Fibroblast of villous mesenchyme (primary cell): ENCODE data around the gene METTL22. TPM values are rescaled to one million over a fixed set of nuclear protein-coding genes. Genes with fewer than 3 reads are reported as not detected.
A peak's percentile ranks its signal among the peaks of the same experiment; 100 is the strongest.

Experiments used
- DNase-seq: peaks from one replicate; pipeline ENCODE4 v3.0.0-alpha.2; 2010; ENCODE audit warnings: low read depth
- H3K4me3 ChIP-seq: 2 replicates; pipeline ENCODE4 v1.5.1; 2011; ENCODE audit warnings: low read depth, mild to moderate bottlenecking, low read length
- total RNA-seq: library from RNA; depleted of rRNA; stranded (reverse); fragments of >200 nt; gene quantifications from 2 replicates; pipeline ENCODE4 v1.2.3, GENCODE V29; 2012
- TF ChIP-seq, protein P1 (sequence below): IDR thresholded peaks from 2 replicates; pipeline ENCODE4 v1.5.1; 2012; ENCODE audit warnings: low read depth, mild to moderate bottlenecking, low read length; ENCODE audit not compliant: insufficient read depth

METTL22 gene
- total RNA-seq, 1 donor: 22.5 TPM

DNA sequence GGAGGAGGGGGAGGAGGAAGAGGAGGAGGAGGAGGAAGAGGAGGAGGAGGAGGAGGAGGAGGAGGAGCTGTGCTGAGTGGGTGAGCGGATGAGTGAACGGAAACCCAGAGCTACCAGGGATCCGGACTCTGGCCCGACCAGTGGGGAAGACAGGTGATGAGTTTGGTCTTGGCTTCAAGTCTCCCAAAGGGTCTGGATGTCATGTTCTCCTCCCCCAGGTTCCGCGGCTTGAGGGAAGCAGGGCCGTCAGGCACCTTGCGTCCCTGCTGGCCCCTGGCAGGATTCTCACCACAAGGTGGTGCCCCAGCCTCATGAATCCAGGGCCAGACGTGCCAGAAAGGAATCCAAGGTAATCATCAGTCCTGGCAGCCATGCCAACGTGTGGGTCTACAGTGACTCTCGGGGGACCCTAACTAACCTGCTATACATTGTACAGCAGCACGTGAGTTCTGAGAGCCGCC lies 39.4 kb downstream of the METTL22 start:
- H3K4me3 ChIP-seq: no peak overlapping the region
- DNase-seq: peak; percentile 50
- TF ChIP-seq, protein P1, sequence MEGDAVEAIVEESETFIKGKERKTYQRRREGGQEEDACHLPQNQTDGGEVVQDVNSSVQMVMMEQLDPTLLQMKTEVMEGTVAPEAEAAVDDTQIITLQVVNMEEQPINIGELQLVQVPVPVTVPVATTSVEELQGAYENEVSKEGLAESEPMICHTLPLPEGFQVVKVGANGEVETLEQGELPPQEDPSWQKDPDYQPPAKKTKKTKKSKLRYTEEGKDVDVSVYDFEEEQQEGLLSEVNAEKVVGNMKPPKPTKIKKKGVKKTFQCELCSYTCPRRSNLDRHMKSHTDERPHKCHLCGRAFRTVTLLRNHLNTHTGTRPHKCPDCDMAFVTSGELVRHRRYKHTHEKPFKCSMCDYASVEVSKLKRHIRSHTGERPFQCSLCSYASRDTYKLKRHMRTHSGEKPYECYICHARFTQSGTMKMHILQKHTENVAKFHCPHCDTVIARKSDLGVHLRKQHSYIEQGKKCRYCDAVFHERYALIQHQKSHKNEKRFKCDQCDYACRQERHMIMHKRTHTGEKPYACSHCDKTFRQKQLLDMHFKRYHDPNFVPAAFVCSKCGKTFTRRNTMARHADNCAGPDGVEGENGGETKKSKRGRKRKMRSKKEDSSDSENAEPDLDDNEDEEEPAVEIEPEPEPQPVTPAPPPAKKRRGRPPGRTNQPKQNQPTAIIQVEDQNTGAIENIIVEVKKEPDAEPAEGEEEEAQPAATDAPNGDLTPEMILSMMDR: peak; percentile 84

DNA sequence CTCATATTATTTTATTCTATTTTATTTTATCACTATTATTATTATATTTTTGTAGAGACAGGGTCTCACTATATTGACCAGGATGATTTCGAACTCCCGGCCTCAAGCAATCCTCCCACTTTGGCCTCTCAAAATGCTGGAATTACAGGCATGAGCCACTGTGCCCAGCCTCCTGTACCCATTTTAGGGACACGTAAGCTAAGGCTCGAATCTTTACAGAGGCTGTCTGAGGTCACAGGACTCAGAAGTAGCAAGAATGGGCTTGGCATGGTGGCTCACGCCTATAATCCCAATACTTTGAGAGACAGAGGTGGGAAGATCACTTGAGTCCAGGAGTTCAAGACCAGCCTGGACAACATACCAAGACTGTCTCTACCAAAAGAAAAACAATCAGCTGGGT lies 40.2 kb downstream of the METTL22 start:
- H3K4me3 ChIP-seq: no peak overlapping the region
- no peak for DNase-seq
- TF ChIP-seq, protein P1: no peak

DNA sequence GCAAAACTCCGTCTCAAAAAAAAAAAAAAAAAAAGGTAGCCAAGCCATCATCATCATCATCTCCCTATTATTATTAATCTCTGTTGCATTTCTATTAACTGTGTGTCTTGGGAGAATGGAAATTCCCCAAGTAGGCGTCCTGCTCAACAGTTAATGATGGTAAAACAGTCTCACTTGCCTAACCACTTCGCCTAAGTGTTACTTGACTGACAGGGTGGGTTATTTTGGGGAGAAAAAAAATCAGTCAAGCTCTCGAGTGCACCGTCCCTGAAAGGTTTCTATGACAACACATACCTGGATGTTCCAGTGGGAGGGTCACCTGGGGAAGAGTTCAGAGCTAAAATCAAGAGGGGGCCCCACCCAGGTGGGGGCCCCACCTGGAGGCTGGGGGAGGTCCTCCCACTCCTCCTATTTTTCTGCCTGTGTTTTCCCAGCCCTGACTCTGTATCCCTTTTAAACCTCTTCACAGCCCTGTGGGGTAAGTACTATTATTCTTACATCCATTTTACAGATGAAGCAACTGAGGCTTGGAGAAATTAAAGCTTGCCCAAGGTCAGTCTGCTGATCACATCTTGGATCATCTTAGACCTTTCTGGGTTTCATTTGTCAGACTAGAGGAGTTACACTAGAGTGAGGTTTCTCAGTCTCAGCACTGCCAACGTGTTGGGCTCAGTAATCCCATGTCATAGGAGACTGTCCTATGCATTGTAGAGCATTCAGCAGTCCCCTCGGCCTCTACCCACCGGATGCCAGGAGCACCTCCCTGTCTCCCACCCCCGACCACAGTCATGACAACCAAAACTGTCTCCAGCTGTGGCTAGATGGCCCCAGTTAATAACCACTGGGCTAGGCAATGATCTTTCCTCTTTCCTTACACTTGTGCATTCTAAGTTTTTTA lies 41.9 kb downstream of the METTL22 start:
- no peak for DNase-seq
- H3K4me3 ChIP-seq: no peak overlapping the region
- TF ChIP-seq, protein P1: no peak

DNA sequence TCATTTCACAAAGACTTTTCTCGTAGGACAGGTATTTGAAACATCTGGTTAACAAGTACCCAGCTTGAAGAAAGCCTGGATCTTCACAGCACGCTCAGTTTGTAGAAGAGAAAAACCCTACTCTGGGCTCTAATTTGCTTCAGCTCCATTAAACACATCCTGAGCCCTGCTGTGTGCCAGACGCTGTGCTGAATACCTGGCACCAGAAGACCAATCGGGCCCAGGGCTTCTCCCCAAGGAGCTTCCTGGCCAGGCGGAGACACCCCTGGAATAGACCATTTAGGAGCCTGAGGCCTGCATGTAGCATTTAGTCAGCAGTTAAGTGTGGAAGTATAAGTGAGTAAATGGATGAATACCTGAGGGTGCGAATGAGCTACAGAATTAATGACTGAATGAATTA lies 44.0 kb downstream of the METTL22 start:
- no peak overlapping the region for H3K4me3 ChIP-seq
- no peak for DNase-seq
- TF ChIP-seq, protein P1: no peak

DNA sequence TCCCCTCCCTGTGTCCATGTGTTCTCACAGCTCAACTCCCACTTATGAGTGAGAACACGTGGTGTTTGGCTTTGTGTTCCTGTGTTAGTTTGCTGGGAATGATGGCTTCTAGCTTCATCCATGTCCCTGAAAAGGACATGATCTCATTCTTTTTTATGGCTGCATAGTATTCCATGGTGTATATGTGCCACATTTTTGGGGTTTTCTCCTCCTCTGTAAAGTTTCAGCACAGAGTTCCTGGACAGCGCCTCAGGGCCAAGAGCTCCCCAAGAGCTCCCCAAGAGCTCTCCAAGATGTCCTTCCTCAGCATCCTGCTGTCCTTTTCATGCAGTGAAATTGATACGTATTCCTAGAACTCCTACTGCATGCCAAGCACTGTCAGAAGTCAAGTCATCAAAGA lies 46.0 kb downstream of the METTL22 start:
- no peak for DNase-seq
- H3K4me3 ChIP-seq: no peak overlapping the region

DNA sequence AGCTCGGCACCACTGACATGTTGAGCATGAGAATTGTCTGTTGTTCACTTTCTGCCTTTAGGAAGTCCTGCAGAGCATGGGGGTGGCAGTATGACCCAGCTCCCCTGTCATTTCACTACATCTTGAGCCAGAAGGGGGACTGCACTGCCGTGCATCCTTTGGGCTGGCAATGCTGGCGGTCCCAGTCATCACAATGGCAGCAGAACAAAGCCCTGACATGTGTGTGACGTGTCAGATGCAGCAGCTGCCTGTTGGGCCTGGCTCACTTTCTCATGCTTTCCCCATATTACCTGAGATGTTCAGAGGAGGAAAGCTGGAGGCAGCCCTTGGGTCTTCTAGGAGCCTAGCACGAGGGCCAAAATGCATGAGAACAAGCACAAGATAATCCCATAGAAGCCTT lies 46.6 kb downstream of the METTL22 start:
- no peak for DNase-seq
- H3K4me3 ChIP-seq: no peak overlapping the region
- TF ChIP-seq, protein P1: no peak

More for the DNA sequence above, 46.0 kb downstream of the METTL22 start:
- TF ChIP-seq, protein P1: no peak
